Spleen (tissue), 11 donors: ENCODE data around the gene COX4I1. TPM values are rescaled to one million over a fixed set of nuclear protein-coding genes. Genes with fewer than 3 reads are reported as not detected.

Source experiments
- DNase-seq: peaks from one replicate; pipeline ENCODE4 v3.0.0-alpha.2; 2020
- H3K27ac ChIP-seq, 8 donors: fragments of 200-600 bp; sonication (generic) in 7 of 8; 1 replicate in 4 of 8; 2 replicates in 4 of 8; pipeline versions ENCODE4 v1.5.0 to v1.8.0; 2016 to 2021; ENCODE audit warnings: inconsistent platforms in 4 of 8, mild to moderate bottlenecking in 4 of 8, moderate library complexity in 1 of 8
- H3K27me3 ChIP-seq, 7 donors: fragments of 200-600 bp; sonication (generic) in 6 of 7; replicated peaks in 1 of 7; 1 replicate in 4 of 7; 2 replicates in 3 of 7; pipeline versions ENCODE4 v1.5.0 to v1.8.0; 2016 to 2021; ENCODE audit warnings: inconsistent platforms in 3 of 7, mild to moderate bottlenecking in 1 of 7
- H3K36me3 ChIP-seq, 6 donors: fragments of 200-600 bp; sonication (generic) in 5 of 6; 1 replicate in 4 of 6; 2 replicates in 2 of 6; pipeline versions ENCODE4 v1.5.0 to v1.8.0; 2016 to 2021; ENCODE audit warnings: inconsistent platforms in 2 of 6
- H3K4me1 ChIP-seq, 6 donors: fragments of 200-600 bp; sonication (generic) in 5 of 6; 1 replicate in 3 of 6; 2 replicates in 3 of 6; pipeline versions ENCODE4 v1.5.0 to v1.8.0; 2016 to 2021; ENCODE audit warnings: inconsistent platforms in 3 of 6
- H3K4me3 ChIP-seq, 8 donors: fragments of 200-600 bp; sonication (generic) in 7 of 8; 1 replicate in 4 of 8; 2 replicates in 4 of 8; pipeline versions ENCODE4 v1.5.0 to v1.8.0; 2016 to 2021; ENCODE audit warnings: inconsistent platforms in 4 of 8, mild to moderate bottlenecking in 4 of 8, moderate library complexity in 2 of 8
- H3K9me3 ChIP-seq, 8 donors: fragments of 200-600 bp; sonication (generic) in 7 of 8; 1 replicate in 4 of 8; 2 replicates in 4 of 8; pipeline versions ENCODE4 v1.5.0 to v1.8.0; 2016 to 2021; ENCODE audit warnings: inconsistent platforms in 4 of 8
- CTCF ChIP-seq, 11 experiments: fragments of 200-600 bp in 7 of 11; fragments of 450-650 bp in 4 of 11; sonication (generic) in 4 of 11; IDR thresholded peaks in 8 of 11; conservative IDR thresholded peaks in 3 of 11; 1 replicate in 7 of 11; 2 replicates in 4 of 11; pipeline versions ENCODE4 v1.4.0 to v1.8.0; 2016 to 2021; ENCODE audit warnings: antibody characterized with exemption in 11 of 11, inconsistent platforms in 4 of 11, mild to moderate bottlenecking in 1 of 11
- POLR2A ChIP-seq, 3 donors: fragments of 450-650 bp; IDR thresholded peaks; one replicate each; pipeline ENCODE4 v1.5.1; 2017; ENCODE audit warnings: antibody characterized with exemption in 3 of 3, mild to moderate bottlenecking in 1 of 3
- POLR2AphosphoS5 ChIP-seq, 3 donors: sonication (generic); formaldehyde crosslinking; IDR thresholded peaks; one replicate each; pipeline ENCODE4 v1.5.1; 2017; ENCODE audit warnings: antibody characterized with exemption in 3 of 3
- WGBS, 5 donors: extraction: QIAGEN DNeasy Blood & Tissue Kit in 3 of 5; methylation state at CpG; one replicate each; pipeline versions ENCODE4 v1.1.5 to v1.1.7; 2013 to 2018; 5-methylcytosine and 5-hydroxymethylcytosine counted together
- intact Hi-C: fragments of 100-400 bp; cut with DNase I; formaldehyde crosslinking; loops from one replicate; pipeline ENCODE4 v1.15.0; 2023; ENCODE audit warnings: low total_unique reads
- polyA plus RNA-seq, 3 donors: library from polyadenylated mRNA; stranded (reverse); fragments of 200-250 nt; gene quantifications; one replicate each; pipeline ENCODE4 v1.2.1, GENCODE V29; 2013
- total RNA-seq, 7 donors: library from RNA; depleted of rRNA in 3 of 7; stranded (reverse); fragments of >200 nt in 3 of 7; fragmentation: NEBNext Ultra II Directional in 4 of 7; extraction: Animal tissue kit (Norgen Biotek cat#: 25700) in 4 of 7; gene quantifications; one replicate each; pipeline versions ENCODE4 v1.1.0 to v1.2.1, GENCODE V29; 2016 to 2021
- donor health status: healthy with polysubstance abuse.
- donor health status: DM: no; HTN: no; CAD: no; lungs with moderate emphysema.
- donor health status: DM: no; HTN: no; CAD: no.
- donor health status: Bipolar disorder and iron deficiency.
- donor health status: healthy.
- donor health status: DM: no; HTN: no; CAD: no.
- donor health status: DM: yes; HTN: yes; CAD: no.

COX4I1 gene
- total and polyA plus RNA-seq, 10 donors: 348 to 1,132 (median 450) TPM

- peak overlapping the region in 6 of 8 donors; percentile 15 to 65 (median 55) for H3K27ac ChIP-seq
- peaks cover 0 to 45% (median 0%) of the 10 kb centered on the region in 7 donors for H3K27me3 ChIP-seq
- H3K36me3 ChIP-seq: no peaks in the 10 kb centered on the region
- TF ChIP-seq CTCF (IDR thresholded peaks at IDR 0.05 in 8 of 11, conservative IDR thresholded peaks at IDR 0.05 in 3 of 11): no peak
- no peak for TF ChIP-seq POLR2A (IDR thresholded peaks at IDR 0.05)
- peak; percentile 26 to 75 (median 55) for TF ChIP-seq POLR2AphosphoS5 (IDR thresholded peaks at IDR 0.05)
- peak; percentile 82 for DNase-seq
- H3K4me1 ChIP-seq: peaks cover 5 to 37% (median 19%) of the 10 kb centered on the region in 6 donors
- H3K4me3 ChIP-seq: peak overlapping the region in 2 of 8 donors; percentile 1 to 42
- intact Hi-C loops: loop anchor here (10.0 kb wide), 1 partner anchor 65 kb away; the partner anchor contains the start of gene IRF8
- 23 to 37% (median 26%) methylated on average over 16 to 24 of the region's 24 CpGs for WGBS, 5 donors
- H3K9me3 ChIP-seq: peaks cover 0 to 3% (median 0%) of the 10 kb centered on the region in 8 donors
These were observed 30.4 kb downstream of the COX4I1 start for GRCh38 chr16:85829751-85830445.

GRCh38 chr16:85830821-85831220 is 31.3 kb downstream of the COX4I1 start:
- H3K36me3 ChIP-seq: no peaks in the 10 kb centered on the region
- 77 to 82% (median 78%) methylated on average over 9 of the region's 9 CpGs for WGBS, 5 donors
- peaks cover 0 to 3% (median 0%) of the 10 kb centered on the region in 8 donors for H3K9me3 ChIP-seq
- DNase-seq: no peak
- H3K27me3 ChIP-seq: peaks cover 0 to 55% (median 0%) of the 10 kb centered on the region in 7 donors
- intact Hi-C loops: no loop called here
- TF ChIP-seq POLR2A (IDR thresholded peaks at IDR 0.05) (no peak), POLR2AphosphoS5 (IDR thresholded peaks at IDR 0.05) (no peak), CTCF (IDR thresholded peaks at IDR 0.05 in 8 of 11, conservative IDR thresholded peaks at IDR 0.05 in 3 of 11) (no peak)
- no peak overlapping the region for H3K27ac ChIP-seq
- H3K4me1 ChIP-seq: peaks cover 5 to 37% (median 19%) of the 10 kb centered on the region in 6 donors
- H3K4me3 ChIP-seq: no peak overlapping the region

- no peak overlapping the region for H3K4me3 ChIP-seq
- intact Hi-C loops: no loop called here
- 60 to 75% (median 68%) methylated on average over 21 of the region's 21 CpGs for WGBS, 5 donors
- no peaks in the 10 kb centered on the region for H3K36me3 ChIP-seq
- TF ChIP-seq CTCF (IDR thresholded peaks at IDR 0.05 in 8 of 11, conservative IDR thresholded peaks at IDR 0.05 in 3 of 11) (peak in 2 of 11 experiments; percentile 8 to 10), POLR2A (IDR thresholded peaks at IDR 0.05) (no peak), POLR2AphosphoS5 (IDR thresholded peaks at IDR 0.05) (peak; percentile 66 to 85 (median 81))
- peak; percentile 91 for DNase-seq
- H3K4me1 ChIP-seq: peaks cover 5 to 37% (median 19%) of the 10 kb centered on the region in 6 donors
- H3K9me3 ChIP-seq: peaks cover 0 to 3% (median 0%) of the 10 kb centered on the region in 8 donors
- H3K27ac ChIP-seq: peak overlapping the region in 3 of 8 donors; percentile 18 to 37 (median 34)
- peaks cover 0 to 73% (median 0%) of the 10 kb centered on the region in 7 donors for H3K27me3 ChIP-seq
These were observed 33.2 kb downstream of the COX4I1 start for GRCh38 chr16:85832570-85833218.
